ENCODE results near the gene PGBD5. TPM values are rescaled to one million over a fixed set of nuclear protein-coding genes. Genes with fewer than 3 reads are reported as not detected.

PGBD5 gene, protein sequence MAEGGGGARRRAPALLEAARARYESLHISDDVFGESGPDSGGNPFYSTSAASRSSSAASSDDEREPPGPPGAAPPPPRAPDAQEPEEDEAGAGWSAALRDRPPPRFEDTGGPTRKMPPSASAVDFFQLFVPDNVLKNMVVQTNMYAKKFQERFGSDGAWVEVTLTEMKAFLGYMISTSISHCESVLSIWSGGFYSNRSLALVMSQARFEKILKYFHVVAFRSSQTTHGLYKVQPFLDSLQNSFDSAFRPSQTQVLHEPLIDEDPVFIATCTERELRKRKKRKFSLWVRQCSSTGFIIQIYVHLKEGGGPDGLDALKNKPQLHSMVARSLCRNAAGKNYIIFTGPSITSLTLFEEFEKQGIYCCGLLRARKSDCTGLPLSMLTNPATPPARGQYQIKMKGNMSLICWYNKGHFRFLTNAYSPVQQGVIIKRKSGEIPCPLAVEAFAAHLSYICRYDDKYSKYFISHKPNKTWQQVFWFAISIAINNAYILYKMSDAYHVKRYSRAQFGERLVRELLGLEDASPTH
- not detected in 2 replicates for total RNA-seq

DNA sequence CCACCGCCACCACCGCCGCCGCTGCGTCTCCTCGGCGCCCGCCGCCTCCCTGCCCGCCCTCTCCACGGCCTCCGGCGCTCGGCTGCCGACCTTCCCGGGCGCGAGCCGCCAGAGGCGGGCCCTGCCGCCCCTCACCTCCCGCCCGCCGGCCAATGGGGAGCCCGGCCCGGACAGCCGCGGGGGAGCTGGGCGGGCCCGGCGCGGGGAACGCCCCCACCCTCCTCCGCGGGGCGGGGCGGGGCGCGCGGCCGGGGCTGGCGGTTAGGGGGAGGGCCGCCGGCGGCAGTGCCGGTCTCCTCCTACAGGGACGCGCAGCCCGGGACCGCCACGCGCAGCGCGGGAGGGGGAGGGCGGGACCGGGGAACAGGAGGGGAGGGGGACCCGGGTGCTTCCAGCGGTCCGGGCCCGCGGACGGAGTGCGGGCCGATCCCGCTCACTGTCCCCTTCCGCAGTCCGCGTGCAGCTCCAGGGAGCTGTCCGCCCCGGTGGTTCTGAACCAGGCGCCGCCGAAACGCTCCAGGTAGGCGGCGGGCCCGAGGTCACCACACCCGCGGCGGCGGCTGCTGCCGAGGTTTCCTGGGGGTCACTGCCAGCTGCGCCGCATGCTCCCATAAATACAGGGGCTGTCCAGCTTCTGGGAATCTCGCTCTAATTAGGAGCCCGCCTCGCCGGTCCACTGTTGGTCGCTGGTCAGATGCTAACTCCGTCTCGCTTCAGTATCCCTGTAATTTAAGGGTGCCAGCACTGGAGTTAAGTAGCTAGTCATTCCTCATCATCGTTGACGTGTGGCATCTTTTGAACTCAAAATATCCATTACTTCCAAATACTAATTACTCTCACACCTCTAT is at the start of gene PGBD5:
Gene PGBD5 (minus strand): TSS at position 87 of the 848 bp plus-strand sequence. CDS start 404 bp downstream, outside the sequence.

Other genes starting within 250 kb of the PGBD5 start
- gene COG2, start 216.1 kb upstream of the PGBD5 start, total RNA-seq, result 18.6 and 20.4 TPM in 2 replicates